Gastroesophageal sphincter (tissue), 4 donors: ENCODE results near the gene SCAF8. TPM values are rescaled to one million over a fixed set of nuclear protein-coding genes. Genes with fewer than 3 reads are reported as not detected.

Source experiments
- ATAC-seq: fragments of 150-250 bp; one replicate; pipeline ENCODE4 v1.9.1; 2016; ENCODE audit warnings: mild to moderate bottlenecking, moderate library complexity
- H3K27ac ChIP-seq, 4 donors: fragments of 200-600 bp; sonication (generic) in 3 of 4; 1 replicate in 3 of 4; 2 replicates in 1 of 4; pipeline ENCODE4 v1.5.1; 2016 to 2019
- H3K27me3 ChIP-seq: fragments of 200-600 bp; sonication (generic); one replicate; pipeline ENCODE4 v1.5.1; 2019
- H3K36me3 ChIP-seq, 2 donors: fragments of 200-600 bp; sonication (generic); one replicate each; pipeline ENCODE4 v1.5.1; 2019; ENCODE audit warnings: control low read depth in 1 of 2
- H3K4me1 ChIP-seq, 3 donors: fragments of 200-600 bp; sonication (generic); 1 replicate in 2 of 3; 2 replicates in 1 of 3; pipeline ENCODE4 v1.5.1; 2016 to 2019; ENCODE audit warnings: control low read depth in 2 of 3
- H3K4me3 ChIP-seq, 2 donors: fragments of 200-600 bp; sonication (generic); one replicate each; pipeline ENCODE4 v1.5.1; 2019; ENCODE audit warnings: mild to moderate bottlenecking in 1 of 2, moderate library complexity in 1 of 2
- H3K9me3 ChIP-seq, 3 donors: fragments of 200-600 bp; sonication (generic); one replicate each; pipeline ENCODE4 v1.5.1; 2017 to 2019; ENCODE audit warnings: control low read depth in 2 of 3
- EP300 ChIP-seq: sonication (generic); formaldehyde crosslinking; IDR thresholded peaks from one replicate; pipeline ENCODE4 v1.6.1; 2017; ENCODE audit warnings: antibody characterized with exemption, mild to moderate bottlenecking
- POLR2A ChIP-seq, 2 donors: fragments of 450-650 bp; IDR thresholded peaks; one replicate each; pipeline ENCODE4 v1.6.1; 2017; ENCODE audit warnings: antibody characterized with exemption in 2 of 2, mild to moderate bottlenecking in 2 of 2, moderate library complexity in 1 of 2
- POLR2AphosphoS5 ChIP-seq: sonication (generic); formaldehyde crosslinking; IDR thresholded peaks from one replicate; pipeline ENCODE4 v1.6.1; 2017; ENCODE audit warnings: antibody characterized with exemption
- WGBS, 2 donors: methylation state at CpG; one replicate each; pipeline ENCODE4 v1.1.5; 2018; ENCODE audit warnings: low coverage in 1 of 2; 5-methylcytosine and 5-hydroxymethylcytosine counted together
- total RNA-seq, 4 donors: library from RNA; depleted of rRNA; stranded (reverse); fragments of >200 nt; gene quantifications; one replicate each; pipeline ENCODE4 v1.1.0, GENCODE V29; 2016
- TF ChIP-seq, protein P1 (sequence below), 4 experiments: fragments of 200-600 bp in 2 of 4; fragments of 450-650 bp in 2 of 4; sonication (generic) in 1 of 4; IDR thresholded peaks; one replicate each; pipeline ENCODE4 v1.5.1; 2017 to 2019; ENCODE audit warnings: antibody characterized with exemption in 4 of 4, mild to moderate bottlenecking in 2 of 4, moderate library complexity in 2 of 4

Gene SCAF8
- total RNA-seq, 4 donors from 2014 or later = 38.5 to 56.8 (median 42.5) TPM

DNA sequence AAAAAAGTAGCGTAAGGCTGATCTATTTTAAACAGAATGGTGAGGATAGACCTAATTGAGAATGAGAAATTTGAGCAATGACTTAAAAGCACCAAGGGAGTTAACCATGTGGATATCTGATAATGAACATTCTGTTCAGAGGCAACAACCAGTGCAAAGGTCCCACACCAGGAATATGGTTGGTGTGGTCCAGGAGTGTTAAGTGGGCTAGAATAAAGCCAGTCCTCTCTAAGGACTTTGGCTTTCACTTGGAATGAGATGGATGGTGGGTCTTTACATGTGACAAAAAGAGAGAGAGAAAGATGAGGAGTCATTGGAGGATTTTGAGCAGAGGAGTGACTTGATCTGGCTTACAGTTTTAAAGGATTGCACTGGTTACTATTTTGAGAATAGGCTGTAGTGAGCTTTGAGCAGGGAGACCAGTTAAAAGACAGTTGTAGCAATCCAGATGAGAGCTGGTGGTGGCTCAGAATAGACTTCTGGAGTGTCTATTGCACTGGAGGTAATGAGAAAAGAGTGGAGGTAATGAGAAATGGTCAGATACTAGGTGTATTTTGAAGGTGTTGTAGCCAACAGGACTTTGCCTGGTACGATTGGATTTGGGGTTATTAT lies 89.8 kb downstream of the SCAF8 start:
- WGBS, 2 donors = 74 to 83% methylated on average over 2 of the region's 2 CpGs
- no peak overlapping the region for H3K27ac ChIP-seq
- TF ChIP-seq, protein P1, sequence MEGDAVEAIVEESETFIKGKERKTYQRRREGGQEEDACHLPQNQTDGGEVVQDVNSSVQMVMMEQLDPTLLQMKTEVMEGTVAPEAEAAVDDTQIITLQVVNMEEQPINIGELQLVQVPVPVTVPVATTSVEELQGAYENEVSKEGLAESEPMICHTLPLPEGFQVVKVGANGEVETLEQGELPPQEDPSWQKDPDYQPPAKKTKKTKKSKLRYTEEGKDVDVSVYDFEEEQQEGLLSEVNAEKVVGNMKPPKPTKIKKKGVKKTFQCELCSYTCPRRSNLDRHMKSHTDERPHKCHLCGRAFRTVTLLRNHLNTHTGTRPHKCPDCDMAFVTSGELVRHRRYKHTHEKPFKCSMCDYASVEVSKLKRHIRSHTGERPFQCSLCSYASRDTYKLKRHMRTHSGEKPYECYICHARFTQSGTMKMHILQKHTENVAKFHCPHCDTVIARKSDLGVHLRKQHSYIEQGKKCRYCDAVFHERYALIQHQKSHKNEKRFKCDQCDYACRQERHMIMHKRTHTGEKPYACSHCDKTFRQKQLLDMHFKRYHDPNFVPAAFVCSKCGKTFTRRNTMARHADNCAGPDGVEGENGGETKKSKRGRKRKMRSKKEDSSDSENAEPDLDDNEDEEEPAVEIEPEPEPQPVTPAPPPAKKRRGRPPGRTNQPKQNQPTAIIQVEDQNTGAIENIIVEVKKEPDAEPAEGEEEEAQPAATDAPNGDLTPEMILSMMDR (IDR thresholded peaks at IDR 0.05) = no peak
- TF ChIP-seq EP300 = no peak
- TF ChIP-seq POLR2AphosphoS5 = no peak
- TF ChIP-seq POLR2A (IDR thresholded peaks at IDR 0.05) = no peak
- no peak overlapping the region for H3K4me3 ChIP-seq
- ATAC-seq = no peak
- peaks cover 0 to 23% (median 2%) of the 10 kb centered on the region in 3 donors for H3K4me1 ChIP-seq
- H3K27me3 ChIP-seq = no peaks in the 10 kb centered on the region
- peaks cover 6 to 82% of the 10 kb centered on the region in 2 donors for H3K36me3 ChIP-seq
- no peaks in the 10 kb centered on the region for H3K9me3 ChIP-seq

DNA sequence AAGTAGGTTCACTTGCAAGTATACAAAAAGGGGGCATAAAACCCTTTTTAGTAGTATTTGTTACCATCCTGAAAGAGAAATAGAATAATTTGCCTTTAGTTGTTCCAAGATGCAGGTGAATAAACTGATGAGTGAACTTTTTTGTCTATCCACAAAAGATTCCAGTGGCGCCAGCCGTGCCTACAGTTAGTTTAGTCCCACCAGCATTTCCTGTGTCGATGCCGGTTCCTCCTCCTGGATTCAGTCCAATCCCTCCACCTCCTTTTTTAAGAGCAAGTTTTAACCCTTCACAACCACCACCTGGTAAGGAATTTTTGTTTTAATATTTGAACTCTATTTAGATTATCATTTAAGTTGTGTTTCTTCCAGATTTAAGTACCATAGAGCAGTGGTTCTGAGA lies 90.9 kb downstream of the SCAF8 start:
- no peaks in the 10 kb centered on the region for H3K27me3 ChIP-seq

DNA sequence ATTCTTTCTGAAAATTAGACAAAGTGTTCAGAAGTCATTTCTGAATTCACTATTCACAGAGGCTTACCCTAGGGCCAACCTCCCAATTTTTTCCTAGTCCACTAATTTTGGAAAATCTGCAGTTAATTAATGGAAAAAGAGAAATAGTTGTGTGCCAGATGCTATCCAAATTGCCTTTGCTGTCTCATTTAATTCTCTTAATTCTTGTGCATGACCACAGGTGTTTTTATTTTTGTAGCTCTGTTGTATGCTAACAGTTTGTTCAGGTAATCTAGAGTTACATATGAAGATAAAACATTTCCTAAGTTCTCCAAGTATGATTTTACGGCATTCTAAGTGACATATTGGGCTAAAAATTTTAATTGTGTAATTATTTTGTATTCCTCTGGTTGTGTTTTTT lies 96.8 kb downstream of the SCAF8 start:
- TF ChIP-seq POLR2A (IDR thresholded peaks at IDR 0.05) (no peak), EP300 (no peak), POLR2AphosphoS5 (no peak)
- TF ChIP-seq, protein P1 (IDR thresholded peaks at IDR 0.05) = no peak
- 70 to 100% methylated on average over 1 of the region's 1 CpG for WGBS, 2 donors
- Histone ChIP-seq H3K9me3 (no peaks in the 10 kb centered on the region), H3K4me3 (no peak overlapping the region), H3K27me3 (no peaks in the 10 kb centered on the region), H3K36me3 (peaks cover 10 to 75% of the 10 kb centered on the region in 2 donors), H3K4me1 (peaks cover 0 to 13% (median 0%) of the 10 kb centered on the region in 3 donors), H3K27ac (no peak overlapping the region)
- no peak for ATAC-seq

More for the DNA sequence above, 90.9 kb downstream of the SCAF8 start:
- no peaks in the 10 kb centered on the region for H3K9me3 ChIP-seq
- H3K4me1 ChIP-seq = peaks cover 0 to 23% (median 2%) of the 10 kb centered on the region in 3 donors
- WGBS, 2 donors = 13 to 17% methylated on average over 4 of the region's 4 CpGs
- no peak for ATAC-seq
- TF ChIP-seq POLR2A (IDR thresholded peaks at IDR 0.05) (no peak), POLR2AphosphoS5 (no peak), EP300 (no peak)
- TF ChIP-seq, protein P1 (IDR thresholded peaks at IDR 0.05) = no peak
- peaks cover 6 to 80% of the 10 kb centered on the region in 2 donors for H3K36me3 ChIP-seq
- H3K27ac ChIP-seq = no peak overlapping the region
- H3K4me3 ChIP-seq = no peak overlapping the region

DNA sequence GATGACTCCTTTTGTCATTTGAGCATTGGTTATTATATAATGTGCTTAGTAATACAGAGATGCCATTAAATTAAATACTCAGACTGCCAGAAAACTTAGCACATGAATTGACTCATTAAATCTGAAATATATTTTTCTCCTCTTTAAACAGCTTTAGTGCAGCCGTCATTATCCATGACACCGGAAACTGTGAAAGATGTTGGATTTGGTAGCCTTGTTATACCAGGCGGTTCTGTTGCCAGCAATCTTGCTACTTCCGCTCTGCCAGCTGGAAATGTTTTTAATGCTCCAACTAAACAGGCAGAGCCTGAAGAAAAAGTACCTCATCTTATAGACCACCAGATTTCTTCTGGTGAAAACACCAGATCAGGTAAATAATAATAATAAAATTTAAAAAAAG lies 97.6 kb downstream of the SCAF8 start:
- Histone ChIP-seq H3K27me3 (no peaks in the 10 kb centered on the region), H3K9me3 (no peaks in the 10 kb centered on the region), H3K27ac (no peak overlapping the region), H3K4me3 (no peak overlapping the region), H3K4me1 (peaks cover 0 to 16% (median 0%) of the 10 kb centered on the region in 3 donors), H3K36me3 (peaks cover 10 to 67% of the 10 kb centered on the region in 2 donors)
- TF ChIP-seq POLR2AphosphoS5 (no peak), EP300 (no peak), POLR2A (IDR thresholded peaks at IDR 0.05) (no peak)
- TF ChIP-seq, protein P1 (IDR thresholded peaks at IDR 0.05) = no peak
- no peak for ATAC-seq
- 79 to 96% methylated on average over 3 to 4 of the region's 4 CpGs for WGBS, 2 donors

DNA sequence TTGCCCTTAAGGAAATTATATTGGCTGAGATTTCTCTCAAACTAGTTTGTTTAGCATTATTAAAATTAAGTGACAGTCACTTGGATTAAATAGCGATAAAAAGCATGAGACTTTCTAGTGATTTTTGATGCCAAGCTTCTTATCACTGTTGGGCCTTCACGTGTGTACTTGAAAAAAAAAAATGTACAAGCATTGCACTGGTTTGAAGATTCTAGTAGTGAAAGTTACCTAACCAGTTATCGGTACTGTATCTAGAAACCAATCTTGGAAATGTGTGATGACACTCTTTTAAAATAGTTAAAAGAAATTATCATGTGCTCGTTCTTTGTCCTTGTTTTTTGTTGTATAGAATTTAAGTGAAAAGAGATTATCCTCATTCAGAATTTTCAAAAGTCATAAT lies 102.1 kb downstream of the SCAF8 start:
- no peak for TF ChIP-seq POLR2AphosphoS5
- TF ChIP-seq POLR2A (IDR thresholded peaks at IDR 0.05) = no peak
- no peak for TF ChIP-seq EP300
- TF ChIP-seq, protein P1 (IDR thresholded peaks at IDR 0.05) = no peak
- peaks cover 10 to 34% of the 10 kb centered on the region in 2 donors for H3K36me3 ChIP-seq
- no peaks in the 10 kb centered on the region for H3K27me3 ChIP-seq
- no peak overlapping the region for H3K4me3 ChIP-seq
- 44 to 49% methylated on average over 3 to 4 of the region's 4 CpGs for WGBS, 2 donors
- H3K4me1 ChIP-seq = peaks cover 0 to 30% (median 5%) of the 10 kb centered on the region in 3 donors
- no peak for ATAC-seq
- no peaks in the 10 kb centered on the region for H3K9me3 ChIP-seq
- H3K27ac ChIP-seq = no peak overlapping the region
